H1 (cell line): ENCODE data around the gene TMEM121B. TPM values are rescaled to one million over a fixed set of nuclear protein-coding genes. Genes with fewer than 3 reads are reported as not detected.
A peak's percentile ranks its signal among the peaks of the same experiment; 100 is the strongest.

Experiments
- CTCF ChIA-PET: fragments of 300-600 bp; sonication (Branson Sonifier 250); formaldehyde crosslinking; loops from one replicate; lab custom pipeline; 2021; ENCODE audit not compliant: partially characterized antibody; lab: Charles Lee
- POLR2A ChIA-PET: fragments of 300-600 bp; sonication (Branson Sonifier 250); formaldehyde crosslinking; loops from one replicate; lab custom pipeline; 2021; ENCODE audit warnings: inconsistent platforms; ENCODE audit not compliant: partially characterized antibody; lab: Charles Lee
- DNase-seq, 2 experiments: peaks; one replicate each; pipeline versions ENCODE4 v3.0.0 to v3.0.0-alpha.2; 2010 to 2022; ENCODE audit warnings: low spot score in 2 of 2, low read depth in 1 of 2, mixed read lengths in 1 of 2
- FAIRE-seq: peaks from 2 replicates; lab custom pipeline; 2011; peaks lifted over from hg19 to GRCh38; lab: Jason Lieb, UNC
- H2AFZ ChIP-seq: 2 replicates; pipeline ENCODE4 v1.8.1; 2012; ENCODE audit warnings: low read length, inconsistent platforms
- H2AK5ac ChIP-seq: 2 replicates; pipeline ENCODE4 v1.6.1; 2013; ENCODE audit warnings: low read depth, low read length
- H2BK120ac ChIP-seq: replicated peaks from 2 replicates; pipeline ENCODE3; 2013; ENCODE audit warnings: low read depth, low read length, inconsistent platforms
- H2BK12ac ChIP-seq: 2 replicates; pipeline ENCODE4 v1.6.1; 2013; ENCODE audit warnings: low read depth, low read length
- H2BK15ac ChIP-seq: 2 replicates; pipeline ENCODE4 v1.6.1; 2013; ENCODE audit warnings: low read length
- H2BK20ac ChIP-seq: 2 replicates; pipeline ENCODE4 v1.6.1; 2013; ENCODE audit warnings: low read length
- H2BK5ac ChIP-seq: 2 replicates; pipeline ENCODE4 v1.6.1; 2013; ENCODE audit warnings: low read depth, low read length
- H3K14ac ChIP-seq: 2 replicates; pipeline ENCODE4 v1.6.1; 2013; ENCODE audit warnings: inconsistent platforms; ENCODE audit not compliant: insufficient read length
- H3K18ac ChIP-seq: 2 replicates; pipeline ENCODE4 v1.6.1; 2013; ENCODE audit warnings: low read length; ENCODE audit errors: extremely low read depth
- H3K23ac ChIP-seq: 2 replicates; pipeline ENCODE4 v1.6.1; 2013; ENCODE audit warnings: inconsistent platforms; ENCODE audit not compliant: insufficient read length
- H3K23me2 ChIP-seq: 2 replicates; pipeline ENCODE4 v1.6.1; 2013; ENCODE audit warnings: low read depth, low read length
- H3K27ac ChIP-seq: 2 replicates; pipeline ENCODE4 v1.6.1; 2011; ENCODE audit warnings: low read depth, low read length, inconsistent platforms
- H3K27me3 ChIP-seq, 4 experiments: replicated peaks in 1 of 4; 1 replicate in 1 of 4; 2 replicates in 3 of 4; pipeline versions ENCODE4 v1.6.1 to v1.8.1; 2011 to 2013; ENCODE audit warnings: low read length in 3 of 4, mild to moderate bottlenecking in 3 of 4, inconsistent platforms in 2 of 4, mixed read lengths in 2 of 4, moderate library complexity in 1 of 4; ENCODE audit not compliant: control insufficient read depth in 3 of 4, insufficient read depth in 3 of 4; ENCODE audit errors: extremely low read depth in 1 of 4
- H3K36me3 ChIP-seq, 4 experiments: 2 replicates each; pipeline versions ENCODE4 v1.6.1 to v1.8.1; 2011 to 2013; ENCODE audit warnings: mild to moderate bottlenecking in 4 of 4, low read length in 3 of 4, moderate library complexity in 2 of 4, control low read depth in 1 of 4, inconsistent platforms in 1 of 4; ENCODE audit not compliant: insufficient read depth in 4 of 4, control insufficient read depth in 2 of 4
- H3K4ac ChIP-seq: replicated peaks from 2 replicates; pipeline ENCODE3; 2013; ENCODE audit warnings: low read length, low read depth, mixed read lengths, inconsistent platforms; ENCODE audit not compliant: insufficient read length
- H3K4me1 ChIP-seq, 4 experiments: replicated peaks in 1 of 4; 1 replicate in 1 of 4; 2 replicates in 3 of 4; pipeline versions ENCODE4 v1.6.1 to v1.8.1; 2011 to 2013; ENCODE audit warnings: low read length in 3 of 4, inconsistent platforms in 2 of 4, mixed read lengths in 1 of 4; ENCODE audit not compliant: insufficient read depth in 4 of 4, control insufficient read depth in 3 of 4
- H3K4me2 ChIP-seq, 2 experiments: 2 replicates each; pipeline versions ENCODE4 v1.6.1 to v1.8.1; 2011 to 2013; ENCODE audit warnings: low read depth in 2 of 2, low read length in 2 of 2, control low read depth in 1 of 2, inconsistent platforms in 1 of 2, mild to moderate bottlenecking in 1 of 2; ENCODE audit not compliant: insufficient read depth in 1 of 2
- H3K4me3 ChIP-seq, 4 experiments: fragments of 200-600, 300-600 bp in 1 of 4; sonication (generic), shearing (Covaris generic), sonication (Bioruptor Twin) in 1 of 4; 2 replicates each; pipeline versions ENCODE4 v1.5.1 to v1.8.1; 2011 to 2016; ENCODE audit warnings: low read length in 4 of 4, low read depth in 3 of 4, control low read depth in 2 of 4, inconsistent platforms in 2 of 4, mild to moderate bottlenecking in 2 of 4, mixed read lengths in 1 of 4, moderate library complexity in 1 of 4; ENCODE audit not compliant: insufficient read depth in 2 of 4; ENCODE audit errors: extremely low read depth in 1 of 4
- H3K56ac ChIP-seq: replicated peaks from 2 replicates; pipeline ENCODE3; 2013; ENCODE audit warnings: low read depth, mild to moderate bottlenecking, mixed read lengths, low read length, inconsistent platforms; ENCODE audit not compliant: insufficient read length
- H3K79me1 ChIP-seq: 2 replicates; pipeline ENCODE4 v1.6.1; 2013; ENCODE audit warnings: low read depth, low read length, control low read depth
- H3K79me2 ChIP-seq, 2 experiments: 2 replicates each; pipeline versions ENCODE4 v1.6.1 to v1.8.1; 2012 to 2013; ENCODE audit warnings: low read length in 2 of 2, mild to moderate bottlenecking in 2 of 2, inconsistent platforms in 1 of 2; ENCODE audit not compliant: insufficient read depth in 2 of 2, control insufficient read depth in 1 of 2
- H3K9ac ChIP-seq, 4 experiments: replicated peaks in 1 of 4; 1 replicate in 1 of 4; 2 replicates in 3 of 4; pipeline versions ENCODE4 v1.6.1 to v1.8.1; 2011 to 2013; ENCODE audit warnings: low read depth in 3 of 4, low read length in 3 of 4, control low read depth in 2 of 4, mild to moderate bottlenecking in 2 of 4, moderate library complexity in 2 of 4, inconsistent platforms in 1 of 4; ENCODE audit errors: extremely low read depth in 1 of 4
- H3K9me3 ChIP-seq, 2 experiments: 2 replicates each; pipeline versions ENCODE4 v1.6.1 to v1.8.1; 2012 to 2013; ENCODE audit warnings: mild to moderate bottlenecking in 2 of 2, moderate library complexity in 2 of 2, control low read depth in 1 of 2, inconsistent platforms in 1 of 2, low read depth in 1 of 2, low read length in 1 of 2, mixed read lengths in 1 of 2; ENCODE audit not compliant: insufficient read depth in 2 of 2
- H4K20me1 ChIP-seq, 2 experiments: replicated peaks in 1 of 2; 2 replicates each; pipeline versions ENCODE3 to v1.8.1; 2011 to 2013; ENCODE audit warnings: inconsistent platforms in 2 of 2, low read length in 2 of 2, mild to moderate bottlenecking in 1 of 2; ENCODE audit not compliant: insufficient read depth in 2 of 2, control insufficient read depth in 1 of 2
- H4K5ac ChIP-seq: 2 replicates; pipeline ENCODE4 v1.6.1; 2013; ENCODE audit warnings: low read length, low read depth, mixed read lengths, inconsistent platforms; ENCODE audit not compliant: insufficient read length
- H4K8ac ChIP-seq: 2 replicates; pipeline ENCODE4 v1.8.0; 2013; ENCODE audit warnings: mild to moderate bottlenecking, moderate library complexity, low read length, inconsistent platforms; ENCODE audit not compliant: insufficient read depth; ENCODE audit errors: extremely low read depth
- H4K91ac ChIP-seq: replicated peaks from 2 replicates; pipeline ENCODE3; 2013; ENCODE audit warnings: low read length, mixed read lengths, inconsistent platforms; ENCODE audit not compliant: insufficient read length
- ASH2L ChIP-seq: fragments of 200-600, 300-600 bp; sonication (generic); IDR thresholded peaks from one replicate; pipeline ENCODE4 v1.7.1; 2017; ENCODE audit warnings: low read length
- CTBP2 ChIP-seq: IDR thresholded peaks from 2 replicates; pipeline ENCODE4 v1.7.0; 2011; ENCODE audit warnings: borderline replicate concordance, mild to moderate bottlenecking, moderate library complexity, mixed read lengths, low read length; ENCODE audit not compliant: insufficient read depth, insufficient read length
- PHF8 ChIP-seq: fragments of 200-600 bp; sonication (generic); conservative IDR thresholded peaks from 2 replicates; pipeline ENCODE4 v1.7.1; 2012; ENCODE audit warnings: low read depth, mild to moderate bottlenecking, inconsistent platforms, low read length, moderate library complexity
- SIN3A ChIP-seq, 2 experiments: IDR thresholded peaks in 1 of 2; conservative IDR thresholded peaks in 1 of 2; 2 replicates each; pipeline ENCODE4 v1.6.1; 2011 to 2012; ENCODE audit warnings: low read length in 2 of 2, improper control_type of control experiment in 1 of 2, low read depth in 1 of 2, mild to moderate bottlenecking in 1 of 2
- TAF1 ChIP-seq: IDR thresholded peaks from 2 replicates; pipeline ENCODE4 v1.6.1; 2011; ENCODE audit warnings: mild to moderate bottlenecking, low read depth, low read length
- TBP ChIP-seq: IDR thresholded peaks from 2 replicates; pipeline ENCODE4 v1.6.1; 2011; ENCODE audit warnings: low read depth, low read length, improper control_type of control experiment
- WGBS, 2 experiments: shearing (Covaris generic) in 1 of 2; methylation state at CpG; one replicate each; pipeline versions ENCODE4 v1.1.6 to v1.1.7; 2013 to 2015; ENCODE audit warnings: low lambda C conversion rate in 2 of 2, mixed read lengths in 2 of 2, inconsistent platforms in 1 of 2, low coverage in 1 of 2, missing lambda C conversion rate in 1 of 2; ENCODE audit not compliant: insufficient replicate concordance in 2 of 2, insufficient coverage in 1 of 2, insufficient read length in 1 of 2; ENCODE audit errors: extremely low coverage in 1 of 2, missing lambda C conversion rate in 1 of 2; 5-methylcytosine and 5-hydroxymethylcytosine counted together
- polyA plus RNA-seq, 7 experiments: library from polyadenylated mRNA; depleted of rRNA in 3 of 7; stranded (reverse) in 5 of 7; unstranded in 2 of 7; fragments of >200 nt in 5 of 7; fragments of 200-250 nt in 2 of 7; gene quantifications; 1 replicate in 5 of 7; 2 replicates in 1 of 7; 4 replicates in 1 of 7; pipeline versions ENCODE4 v1.2.1 to v1.2.3, GENCODE V29; 2011 to 2013; ENCODE audit warnings: missing spikeins in 2 of 7, mixed read lengths in 2 of 7
- total RNA-seq: library from RNA; stranded (reverse); fragmentation: NEBNext Ultra II Directional; extraction: Animal tissue kit (Norgen Biotek cat#: 25700); gene quantifications from 2 replicates; pipeline ENCODE4 v1.2.1, GENCODE V29; 2021
- TF ChIP-seq, protein P1 (sequence below): IDR thresholded peaks from 2 replicates; pipeline ENCODE4 v1.6.1; 2012; ENCODE audit warnings: low read length, inconsistent platforms
- TF ChIP-seq, protein P2 (sequence below): IDR thresholded peaks from 2 replicates; pipeline ENCODE4 v1.6.1; 2012; ENCODE audit warnings: inconsistent platforms

The TMEM121B gene
- total and polyA plus RNA-seq, 2 of the 8 experiments (the other 6 are each of a cell fraction or from before 2014, with no cell fraction given): 4.3 to 6.9 TPM

DNA sequence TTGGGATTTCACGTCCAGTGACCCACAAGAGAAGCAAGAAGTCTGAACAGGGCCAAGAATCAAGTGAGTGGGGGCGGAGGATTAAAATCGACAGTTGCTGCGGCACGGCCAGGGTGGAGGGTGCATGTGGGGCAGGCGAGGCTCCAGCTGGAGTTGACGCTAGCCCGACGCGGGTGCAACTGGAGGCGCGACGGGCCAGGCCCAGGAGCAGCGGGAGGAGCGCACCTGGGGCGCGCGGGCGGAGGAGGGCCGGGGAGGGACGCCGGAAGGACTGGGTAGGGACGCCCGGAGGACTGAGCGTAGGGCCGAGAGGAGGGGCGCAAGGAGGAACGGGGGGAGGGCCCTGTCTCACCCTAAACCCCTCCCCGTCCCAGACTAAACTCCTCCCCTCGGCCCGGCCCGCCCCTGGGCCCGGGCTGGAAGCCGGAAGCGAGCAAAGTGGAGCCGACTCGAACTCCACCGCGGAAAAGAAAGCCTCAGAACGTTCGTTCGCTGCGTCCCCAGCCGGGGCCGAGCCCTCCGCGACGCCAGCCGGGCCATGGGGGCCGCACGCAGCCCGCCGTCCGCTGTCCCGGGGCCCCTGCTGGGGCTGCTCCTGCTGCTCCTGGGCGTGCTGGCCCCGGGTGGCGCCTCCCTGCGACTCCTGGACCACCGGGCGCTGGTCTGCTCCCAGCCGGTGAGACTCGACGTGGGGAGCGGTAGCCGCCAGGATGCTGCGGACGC is 36.4 kb downstream of the TMEM121B start, which contains the start of gene IL17RA:
Gene IL17RA, plus strand, starts transcription at position 447 of the 723 bp plus-strand sequence. Its CDS starts 92 bp downstream, at position 539.
- peak; percentile 79 to 95 for DNase-seq
- FAIRE-seq: no peak
- TF ChIP-seq, protein P1, sequence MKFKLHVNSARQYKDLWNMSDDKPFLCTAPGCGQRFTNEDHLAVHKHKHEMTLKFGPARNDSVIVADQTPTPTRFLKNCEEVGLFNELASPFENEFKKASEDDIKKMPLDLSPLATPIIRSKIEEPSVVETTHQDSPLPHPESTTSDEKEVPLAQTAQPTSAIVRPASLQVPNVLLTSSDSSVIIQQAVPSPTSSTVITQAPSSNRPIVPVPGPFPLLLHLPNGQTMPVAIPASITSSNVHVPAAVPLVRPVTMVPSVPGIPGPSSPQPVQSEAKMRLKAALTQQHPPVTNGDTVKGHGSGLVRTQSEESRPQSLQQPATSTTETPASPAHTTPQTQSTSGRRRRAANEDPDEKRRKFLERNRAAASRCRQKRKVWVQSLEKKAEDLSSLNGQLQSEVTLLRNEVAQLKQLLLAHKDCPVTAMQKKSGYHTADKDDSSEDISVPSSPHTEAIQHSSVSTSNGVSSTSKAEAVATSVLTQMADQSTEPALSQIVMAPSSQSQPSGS: no peak
- peak; percentile 45; the same call in 1 of the 2 replicates for TF ChIP-seq TBP
- TF ChIP-seq CTBP2: no peak
- TF ChIP-seq PHF8: 0 out of 2 replicates have a peak, but pooled peaks have one; percentile 32
- peak; percentile 34 for TF ChIP-seq ASH2L
- peak in 1 of 2 experiments; percentile 42; a peak in 2 of 4 replicates for TF ChIP-seq SIN3A (conservative IDR thresholded peaks at IDR 0.05 in 1 of 2, IDR thresholded peaks at IDR 0.05 in 1 of 2; ENCODE audit: low read depth in 1 of 2, low read length in 2 of 2)
- TF ChIP-seq, protein P2, sequence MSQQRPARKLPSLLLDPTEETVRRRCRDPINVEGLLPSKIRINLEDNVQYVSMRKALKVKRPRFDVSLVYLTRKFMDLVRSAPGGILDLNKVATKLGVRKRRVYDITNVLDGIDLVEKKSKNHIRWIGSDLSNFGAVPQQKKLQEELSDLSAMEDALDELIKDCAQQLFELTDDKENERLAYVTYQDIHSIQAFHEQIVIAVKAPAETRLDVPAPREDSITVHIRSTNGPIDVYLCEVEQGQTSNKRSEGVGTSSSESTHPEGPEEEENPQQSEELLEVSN: peak; percentile 53; the same call in 1 of the 2 replicates
- TF ChIP-seq TAF1: peak; percentile 56; the same call in 1 of the 2 replicates

More for the DNA sequence above, 36.4 kb downstream of the TMEM121B start, which contains the start of gene IL17RA:
- Histone ChIP-seq H2BK120ac (no peak within 1 kb of the TSS), H3K36me3 (no peaks in the 10 kb centered on the region), H3K9ac (peak within 1 kb of the TSS in 2 of 4 experiments; percentile 38 to 52; a peak in 4 of 7 replicates), H2BK12ac (no peak within 1 kb of the TSS), H3K4me3 (peak within 1 kb of the TSS; percentile 61 to 94 (median 68)), H4K5ac (no peak within 1 kb of the TSS), H3K4ac (peak within 1 kb of the TSS; percentile 66), H3K27ac (no peak within 1 kb of the TSS; the same call in 1 of the 2 replicates), H3K18ac (no peak within 1 kb of the TSS; the same call in none of the 2 replicates), H3K56ac (peak within 1 kb of the TSS; percentile 54), H2BK5ac (no peak within 1 kb of the TSS), H4K91ac (peak within 1 kb of the TSS; percentile 66), H3K79me1 (peaks cover 2% of the 10 kb centered on the region; the same call in 1 of the 2 replicates), H2BK15ac (no peak within 1 kb of the TSS; the same call in 1 of the 2 replicates), H3K27me3 (peaks cover 9 to 32% (median 18%) of the 10 kb centered on the region in 4 experiments), H4K20me1 (peaks cover 2 to 7% of the 10 kb centered on the region in 2 experiments), H3K23ac (no peak within 1 kb of the TSS), H3K9me3 (no peaks in the 10 kb centered on the region), H2AK5ac (no peak within 1 kb of the TSS), H2AFZ (peak within 1 kb of the TSS; percentile 66; the same call in 1 of the 2 replicates), H3K4me1 (peaks cover 0 to 3% (median 2%) of the 10 kb centered on the region in 4 experiments; a peak in 4 of 7 replicates), H3K4me2 (peak within 1 kb of the TSS; percentile 85 to 92), H3K79me2 (no peaks in the 10 kb centered on the region), H2BK20ac (peak within 1 kb of the TSS; percentile 37; the same call in 1 of the 2 replicates), H3K23me2 (peaks cover 10% of the 10 kb centered on the region; the same call in 1 of the 2 replicates), H4K8ac (peak within 1 kb of the TSS; percentile 89), H3K14ac (no peak within 1 kb of the TSS)
- WGBS, 2 experiments: 2% methylated on average over 52 of the region's 68 CpGs; no CpG with 5 or more reads in 1 of the 2 experiments
- ChIA-PET POLR2A (no interaction called here), CTCF (interaction anchor here (0.8 to 2.8 kb wide), 3 partner anchors 11 to 271 kb away, joined by 3 to 17 read pairs (median 4); no protein-coding TSS in a partner anchor)
